Measurements from ENCODE around the gene GRM8.

GRM8 gene

GRCh38 chr7:126856691-126857291, 395.9 kb downstream of the GRM8 start:
- DNase-seq (ENCODE audit: low spot score), result peak; percentile 25
- in situ Hi-C loops (cut with MboI; ENCODE audit: low sequenced_read_pairs, unreplicated experiment), result no loop called here
- TF ChIP-seq, protein P1, sequence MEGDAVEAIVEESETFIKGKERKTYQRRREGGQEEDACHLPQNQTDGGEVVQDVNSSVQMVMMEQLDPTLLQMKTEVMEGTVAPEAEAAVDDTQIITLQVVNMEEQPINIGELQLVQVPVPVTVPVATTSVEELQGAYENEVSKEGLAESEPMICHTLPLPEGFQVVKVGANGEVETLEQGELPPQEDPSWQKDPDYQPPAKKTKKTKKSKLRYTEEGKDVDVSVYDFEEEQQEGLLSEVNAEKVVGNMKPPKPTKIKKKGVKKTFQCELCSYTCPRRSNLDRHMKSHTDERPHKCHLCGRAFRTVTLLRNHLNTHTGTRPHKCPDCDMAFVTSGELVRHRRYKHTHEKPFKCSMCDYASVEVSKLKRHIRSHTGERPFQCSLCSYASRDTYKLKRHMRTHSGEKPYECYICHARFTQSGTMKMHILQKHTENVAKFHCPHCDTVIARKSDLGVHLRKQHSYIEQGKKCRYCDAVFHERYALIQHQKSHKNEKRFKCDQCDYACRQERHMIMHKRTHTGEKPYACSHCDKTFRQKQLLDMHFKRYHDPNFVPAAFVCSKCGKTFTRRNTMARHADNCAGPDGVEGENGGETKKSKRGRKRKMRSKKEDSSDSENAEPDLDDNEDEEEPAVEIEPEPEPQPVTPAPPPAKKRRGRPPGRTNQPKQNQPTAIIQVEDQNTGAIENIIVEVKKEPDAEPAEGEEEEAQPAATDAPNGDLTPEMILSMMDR (IDR thresholded peaks at IDR 0.05; ENCODE audit: borderline replicate concordance, control extremely low read depth, extremely low read depth, insufficient read depth, missing control alignments), result peak; percentile 52

DNA sequence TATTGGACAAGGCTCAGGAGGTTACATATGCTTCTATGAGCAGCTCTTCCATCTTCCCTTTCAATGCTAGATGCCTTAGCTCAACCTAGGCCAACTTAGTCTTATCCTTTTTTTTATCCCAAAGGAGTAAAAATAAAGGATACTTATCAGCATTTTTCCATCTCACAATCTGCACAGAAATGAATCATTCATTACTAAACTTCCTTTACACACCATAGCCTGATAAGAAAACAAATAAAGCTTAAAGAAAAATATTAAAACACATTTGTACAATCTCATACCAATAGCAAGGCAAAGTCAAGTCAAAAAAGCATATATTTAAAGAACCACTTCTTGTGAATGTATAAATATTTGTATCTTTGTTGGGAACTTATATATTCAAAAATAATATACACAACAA, 407.4 kb downstream of the GRM8 start:
- in situ Hi-C loops (cut with MboI; ENCODE audit: low sequenced_read_pairs, unreplicated experiment), result no loop called here
- no peak for DNase-seq (ENCODE audit: low spot score)
- TF ChIP-seq, protein P1 (IDR thresholded peaks at IDR 0.05; ENCODE audit: borderline replicate concordance, control extremely low read depth, extremely low read depth, insufficient read depth, missing control alignments), result no peak

DNA sequence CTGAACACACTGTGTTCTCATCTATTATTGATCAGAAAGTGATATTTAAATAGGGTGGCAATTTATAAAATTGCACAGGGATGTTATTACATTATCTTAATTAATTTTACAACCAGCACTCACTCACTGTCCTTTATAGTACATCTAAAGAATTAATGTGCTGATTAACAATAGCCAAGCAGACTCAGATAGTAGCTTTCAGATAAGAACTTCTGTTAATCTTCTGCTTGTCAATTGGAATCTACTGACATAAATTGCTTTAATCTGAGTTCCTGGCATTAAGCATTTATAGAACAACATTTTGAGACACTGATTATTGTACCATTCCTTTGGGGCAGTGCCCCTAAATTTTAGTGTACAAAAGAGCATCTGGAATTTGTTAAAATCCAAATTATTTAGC, 408.9 kb downstream of the GRM8 start:
- DNase-seq (ENCODE audit: low spot score), result no peak
- in situ Hi-C loops (cut with MboI; ENCODE audit: low sequenced_read_pairs, unreplicated experiment), result no loop called here
- TF ChIP-seq, protein P1 (IDR thresholded peaks at IDR 0.05; ENCODE audit: borderline replicate concordance, control extremely low read depth, extremely low read depth, insufficient read depth, missing control alignments), result no peak

GRCh38 chr7:126843336-126843735, 409.4 kb downstream of the GRM8 start:
- in situ Hi-C loops (cut with MboI; ENCODE audit: low sequenced_read_pairs, unreplicated experiment), result no loop called here
- TF ChIP-seq, protein P1 (IDR thresholded peaks at IDR 0.05; ENCODE audit: borderline replicate concordance, control extremely low read depth, extremely low read depth, insufficient read depth, missing control alignments), result no peak
- no peak for DNase-seq (ENCODE audit: low spot score)

DNA sequence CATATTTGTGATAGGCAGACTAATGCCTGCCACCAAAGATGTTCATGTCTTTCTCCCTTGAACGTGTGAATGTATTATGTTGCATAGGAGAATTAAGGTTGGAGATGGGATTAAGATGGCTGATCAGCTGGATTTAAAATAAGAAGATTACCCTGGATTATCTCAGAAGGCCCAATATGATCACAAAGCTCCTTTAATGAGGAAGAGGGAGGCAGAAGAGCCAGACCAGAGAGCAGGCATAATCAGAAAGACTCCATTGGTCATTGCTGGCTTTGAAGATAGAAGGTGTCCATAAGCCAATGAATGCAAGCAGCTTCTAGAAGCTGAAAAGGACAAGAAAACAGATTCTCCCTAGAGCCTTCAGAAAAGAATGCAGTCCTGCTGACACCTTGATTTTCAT, 410.3 kb downstream of the GRM8 start:
- TF ChIP-seq, protein P1 (IDR thresholded peaks at IDR 0.05; ENCODE audit: borderline replicate concordance, control extremely low read depth, extremely low read depth, insufficient read depth, missing control alignments), result no peak
- in situ Hi-C loops (cut with MboI; ENCODE audit: low sequenced_read_pairs, unreplicated experiment), result no loop called here
- DNase-seq (ENCODE audit: low spot score), result no peak

- in situ Hi-C loops (cut with MboI; ENCODE audit: low sequenced_read_pairs, unreplicated experiment), result no loop called here
- DNase-seq (ENCODE audit: low spot score), result no peak
- TF ChIP-seq, protein P1 (IDR thresholded peaks at IDR 0.05; ENCODE audit: borderline replicate concordance, control extremely low read depth, extremely low read depth, insufficient read depth, missing control alignments), result no peak
Observed at GRCh38 chr7:126840869-126841268, 411.9 kb downstream of the GRM8 start.

All from GM13976 (cell line).